AG08396 (cell line): ENCODE results near the gene HARS2.
"Not testable (repeated sequence)": the region's sequence is repeated elsewhere in the genome, so short reads cannot be mapped to it uniquely, and the experiment has no call there.

ENCODE experiments used
- DNase-seq: peaks from one replicate; pipeline ENCODE4 v3.0.0; 2012; ENCODE audit warnings: low spot score, mixed read lengths

Gene HARS2

GRCh38 chr5:140690941-140691924 is at the start of gene HARS2, which contains the start of gene HARS1:
Gene HARS2, plus strand, starts transcription at chr5:140691455. Its CDS starts 194 bp downstream, at chr5:140691649.
Gene HARS1, minus strand, starts transcription at chr5:140691370. Its CDS starts 66 bp downstream, at chr5:140691304.
- peak; percentile 92 for DNase-seq

- DNase-seq: no peak
These were observed 49.5 kb upstream of the HARS2 start for GRCh38 chr5:140641716-140642115.

GRCh38 chr5:140642718-140643117 is 48.5 kb upstream of the HARS2 start:
- DNase-seq: peak; percentile 41

GRCh38 chr5:140647042-140647419 is 44.2 kb upstream of the HARS2 start:
- DNase-seq: peak; percentile 27

- DNase-seq: no peak
These were observed 32.4 kb upstream of the HARS2 start for GRCh38 chr5:140658870-140659269.

- DNase-seq: not testable (repeated sequence)
These were observed 30.9 kb upstream of the HARS2 start for GRCh38 chr5:140660371-140660770.

- no peak for DNase-seq
These were observed 27.3 kb upstream of the HARS2 start for GRCh38 chr5:140664030-140664358.

GRCh38 chr5:140664359-140665119 is 26.7 kb upstream of the HARS2 start, which contains the start of gene WDR55:
Gene WDR55, plus strand, starts transcription at chr5:140664904. Its CDS starts 9 bp downstream, at chr5:140664913.
- DNase-seq: peak; percentile 93

GRCh38 chr5:140671035-140671434 is 20.2 kb upstream of the HARS2 start:
- DNase-seq: not testable (repeated sequence)

GRCh38 chr5:140671472-140672125 is 19.7 kb upstream of the HARS2 start:
- DNase-seq: no peak

- peak; percentile 41 for DNase-seq
These were observed 18.6 kb upstream of the HARS2 start for GRCh38 chr5:140672455-140673186.

- no peak for DNase-seq
These were observed 17.9 kb upstream of the HARS2 start, which contains the start of gene DND1 for GRCh38 chr5:140673187-140673976. Gene DND1, minus strand, starts transcription at chr5:140673576. Its CDS starts 34 bp downstream, at chr5:140673542.

- DNase-seq: no peak
These were observed 17.0 kb upstream of the HARS2 start for GRCh38 chr5:140674211-140674610.

- no peak for DNase-seq
These were observed 16.6 kb upstream of the HARS2 start for GRCh38 chr5:140674629-140675028.

GRCh38 chr5:140677947-140678346 is 13.3 kb upstream of the HARS2 start:
- no peak for DNase-seq

GRCh38 chr5:140678993-140679392 is 12.3 kb upstream of the HARS2 start:
- no peak for DNase-seq

GRCh38 chr5:140690376-140690932 is 801 bp upstream of the HARS2 start:
- DNase-seq: no peak

- no peak for DNase-seq
These were observed 3.0 kb downstream of the HARS2 start for GRCh38 chr5:140694276-140694675.

GRCh38 chr5:140696891-140697492 is 5.7 kb downstream of the HARS2 start:
- DNase-seq: no peak
